Measurements from ENCODE around the gene ATP8A2.

DNA sequence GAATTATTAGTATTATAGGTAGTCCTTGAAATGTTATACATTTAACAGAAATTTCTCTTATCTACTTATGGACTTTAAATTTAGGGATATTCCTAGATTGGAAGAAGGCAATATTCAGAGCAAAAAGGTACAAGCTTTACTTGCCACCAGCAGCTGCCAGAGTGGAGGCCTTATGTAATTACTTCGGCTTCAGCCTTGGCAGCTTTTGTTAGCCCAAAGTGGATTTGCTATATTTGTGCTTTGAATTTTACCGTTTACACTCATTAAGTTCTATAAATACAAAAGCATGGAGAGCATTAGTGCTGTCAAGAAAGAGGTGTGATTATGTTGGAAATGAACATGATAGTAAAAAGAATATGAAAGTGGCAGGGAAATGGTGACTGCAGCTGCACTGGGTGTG, 319.9 kb downstream of the ATP8A2 start:
- TF ChIP-seq, protein P1, sequence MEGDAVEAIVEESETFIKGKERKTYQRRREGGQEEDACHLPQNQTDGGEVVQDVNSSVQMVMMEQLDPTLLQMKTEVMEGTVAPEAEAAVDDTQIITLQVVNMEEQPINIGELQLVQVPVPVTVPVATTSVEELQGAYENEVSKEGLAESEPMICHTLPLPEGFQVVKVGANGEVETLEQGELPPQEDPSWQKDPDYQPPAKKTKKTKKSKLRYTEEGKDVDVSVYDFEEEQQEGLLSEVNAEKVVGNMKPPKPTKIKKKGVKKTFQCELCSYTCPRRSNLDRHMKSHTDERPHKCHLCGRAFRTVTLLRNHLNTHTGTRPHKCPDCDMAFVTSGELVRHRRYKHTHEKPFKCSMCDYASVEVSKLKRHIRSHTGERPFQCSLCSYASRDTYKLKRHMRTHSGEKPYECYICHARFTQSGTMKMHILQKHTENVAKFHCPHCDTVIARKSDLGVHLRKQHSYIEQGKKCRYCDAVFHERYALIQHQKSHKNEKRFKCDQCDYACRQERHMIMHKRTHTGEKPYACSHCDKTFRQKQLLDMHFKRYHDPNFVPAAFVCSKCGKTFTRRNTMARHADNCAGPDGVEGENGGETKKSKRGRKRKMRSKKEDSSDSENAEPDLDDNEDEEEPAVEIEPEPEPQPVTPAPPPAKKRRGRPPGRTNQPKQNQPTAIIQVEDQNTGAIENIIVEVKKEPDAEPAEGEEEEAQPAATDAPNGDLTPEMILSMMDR (IDR thresholded peaks at IDR 0.05), result no peak
- TF ChIP-seq ZFX (IDR thresholded peaks at IDR 0.05; ENCODE audit: borderline replicate concordance), result no peak

Data from 22Rv1 (cell line).